Skeletal muscle cell (primary cell): Measurements from ENCODE around the gene ST3GAL5.
"Not testable (repeated sequence)": the region's sequence is repeated elsewhere in the genome, so short reads cannot be mapped to it uniquely, and the experiment has no call there.

Experiments
- DNase-seq: peaks from one replicate; pipeline ENCODE4 v3.0.0-alpha.2; 2010; ENCODE audit warnings: low read depth
- H3K4me3 ChIP-seq: 2 replicates; pipeline ENCODE4 v1.5.1; 2011; ENCODE audit warnings: low read depth, mild to moderate bottlenecking, control low read depth, low read length, moderate library complexity

ST3GAL5 gene

GRCh38 chr2:85850451-85850850, 38.3 kb downstream of the ST3GAL5 start:
- DNase-seq: no peak
- H3K4me3 ChIP-seq: no peak overlapping the region

DNA sequence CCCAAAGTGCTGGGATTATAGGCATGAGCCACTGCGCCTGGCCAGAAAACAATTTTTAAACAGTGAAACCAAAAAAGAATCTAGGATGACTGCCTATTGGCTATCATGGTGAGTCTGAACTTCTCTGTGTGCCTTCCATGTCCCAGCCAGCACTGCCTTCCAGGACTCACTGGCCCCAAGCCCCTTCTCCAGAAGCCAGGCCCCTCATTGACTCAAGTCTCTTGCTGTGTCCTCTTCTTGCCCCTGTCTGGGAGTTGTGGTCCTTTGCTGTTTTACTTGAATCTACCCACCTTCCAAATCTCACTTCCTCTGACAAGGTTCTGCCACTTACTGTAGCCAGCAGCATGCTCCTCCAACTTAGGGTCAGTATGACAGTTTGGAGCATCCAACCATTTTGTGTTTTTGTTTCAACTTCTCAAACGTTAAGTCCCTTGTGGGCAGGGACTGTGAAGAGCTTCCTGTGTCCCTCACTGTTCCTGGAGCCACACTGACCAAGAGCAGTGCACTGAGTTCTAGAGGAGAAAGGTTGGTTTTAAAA, 41.7 kb downstream of the ST3GAL5 start:
- DNase-seq: no peak
- H3K4me3 ChIP-seq: no peak overlapping the region

- H3K4me3 ChIP-seq: no peak overlapping the region
- peak; percentile 69 for DNase-seq
Observed at GRCh38 chr2:85846411-85846810, 42.4 kb downstream of the ST3GAL5 start.

- peak; percentile 36 for DNase-seq
- no peak overlapping the region for H3K4me3 ChIP-seq
Observed at GRCh38 chr2:85844486-85844885, 44.3 kb downstream of the ST3GAL5 start.

GRCh38 chr2:85843543-85843942, 45.2 kb downstream of the ST3GAL5 start:
- no peak overlapping the region for H3K4me3 ChIP-seq
- no peak for DNase-seq

DNA sequence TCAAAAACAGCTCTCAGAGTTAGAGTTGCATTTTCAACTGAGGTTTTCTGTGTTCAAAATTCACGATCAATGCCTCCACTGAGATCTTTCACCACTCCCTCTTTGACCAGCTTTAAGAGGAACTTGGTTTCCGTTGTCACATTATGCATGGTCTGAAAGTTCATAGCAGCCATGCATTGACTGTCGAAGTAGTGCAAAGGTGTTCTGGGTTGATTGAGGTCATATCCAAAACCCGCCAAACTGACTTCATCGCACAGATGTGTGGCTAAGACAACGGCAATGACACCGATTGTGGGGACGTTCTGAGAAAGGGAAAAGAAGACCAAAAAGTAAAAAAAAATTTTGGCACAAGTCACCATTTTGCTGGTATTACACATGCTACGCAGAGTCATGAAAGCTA, 48.7 kb downstream of the ST3GAL5 start:
- DNase-seq: no peak
- H3K4me3 ChIP-seq: no peak overlapping the region

DNA sequence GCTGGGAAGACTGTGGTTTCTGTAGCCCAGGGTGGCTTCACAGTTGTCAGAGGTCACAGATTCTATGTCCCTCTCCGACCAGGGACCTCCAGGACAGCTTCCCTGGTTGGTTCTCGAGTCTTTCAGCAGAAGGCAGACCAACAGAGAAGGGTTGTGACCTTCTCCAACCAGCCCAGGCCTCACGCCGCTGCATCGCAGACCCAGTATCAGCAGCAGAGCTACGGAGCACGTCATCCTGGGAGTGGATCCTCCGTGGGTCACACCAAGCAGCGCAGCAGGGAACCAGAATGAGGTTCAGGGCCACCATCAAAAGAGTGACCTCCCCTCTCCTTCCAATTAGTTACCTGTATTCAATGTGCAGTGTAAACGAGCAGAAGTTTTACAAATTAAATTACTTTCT, 49.3 kb downstream of the ST3GAL5 start:
- no peak for DNase-seq
- H3K4me3 ChIP-seq: no peak overlapping the region

DNA sequence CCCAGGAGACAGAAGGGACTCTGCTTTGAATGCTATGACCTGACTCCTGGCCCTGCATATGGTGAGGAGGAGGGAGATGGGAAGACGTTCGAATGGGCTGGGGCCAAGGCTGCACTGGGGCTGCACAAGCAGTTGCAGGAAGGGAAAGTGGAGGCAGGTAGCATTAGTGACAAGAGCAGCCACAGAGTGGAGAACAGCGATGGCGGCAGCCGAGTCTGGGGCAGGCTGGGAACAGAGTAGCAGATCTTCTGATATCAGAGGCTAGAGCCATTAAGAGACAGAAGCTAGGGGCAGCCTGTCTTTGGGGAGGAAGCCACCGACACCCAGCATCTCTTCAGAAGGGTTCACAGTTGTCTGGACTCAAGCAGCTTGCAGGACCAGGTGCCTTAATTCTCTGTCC, 50.1 kb downstream of the ST3GAL5 start:
- no peak overlapping the region for H3K4me3 ChIP-seq
- no peak for DNase-seq

DNA sequence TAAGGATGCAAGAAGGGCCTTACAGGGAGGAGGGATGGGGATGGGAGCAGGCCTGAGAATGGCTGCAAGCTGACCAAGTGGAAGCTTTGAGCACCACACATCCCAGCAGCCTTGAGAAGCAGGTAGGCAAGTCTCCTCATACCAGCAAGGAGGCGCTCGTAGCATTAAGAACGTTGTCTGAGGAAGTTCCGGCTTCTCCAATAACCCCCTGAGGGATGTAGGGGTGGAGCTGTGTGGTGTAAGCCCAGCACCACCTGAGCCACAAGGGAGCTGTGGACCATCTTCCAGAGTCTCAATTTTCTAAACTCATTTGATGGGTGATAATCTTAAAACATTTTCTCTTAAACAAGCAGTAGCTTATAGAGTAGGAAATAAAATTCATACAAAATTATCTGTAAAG, 50.6 kb downstream of the ST3GAL5 start:
- no peak overlapping the region for H3K4me3 ChIP-seq
- DNase-seq: no peak

DNA sequence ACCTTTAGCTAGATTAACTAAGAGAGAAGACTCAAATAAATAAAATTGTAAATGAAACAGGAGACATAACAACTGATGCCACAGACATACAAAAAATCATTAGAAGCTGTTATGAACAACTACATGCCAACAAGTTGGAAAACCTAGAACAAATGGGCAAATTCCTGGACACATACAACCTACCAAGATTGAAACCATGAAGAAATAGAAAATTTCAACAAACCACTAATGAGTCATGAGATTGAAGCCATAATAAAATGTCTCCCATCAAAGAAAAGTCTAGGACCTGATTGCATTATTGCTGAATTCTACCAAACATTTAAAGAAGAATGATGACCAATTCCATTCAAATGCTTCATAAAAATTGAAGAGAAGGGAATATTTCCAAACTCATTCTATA, 54.3 kb downstream of the ST3GAL5 start:
- DNase-seq: no peak
- H3K4me3 ChIP-seq: no peak overlapping the region

DNA sequence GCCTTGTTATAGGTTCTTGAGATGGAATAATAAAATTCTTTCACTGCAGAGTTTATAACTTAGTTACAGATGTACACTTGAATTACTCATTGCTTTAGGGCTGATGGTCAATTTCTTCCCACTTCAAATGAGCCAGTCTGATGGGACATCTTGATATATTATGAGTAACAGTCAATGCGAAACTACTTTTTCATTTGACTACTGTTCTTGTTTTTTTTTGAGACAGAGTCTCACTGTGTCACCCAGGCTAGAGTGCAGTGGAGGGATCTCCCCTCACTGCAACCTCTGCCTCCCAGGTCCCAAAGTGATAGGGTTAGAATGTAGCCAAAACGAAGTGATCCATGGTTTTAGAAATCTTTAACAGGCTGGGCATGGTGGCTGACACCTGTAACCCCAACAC, 57.1 kb downstream of the ST3GAL5 start:
- no peak for DNase-seq
- no peak overlapping the region for H3K4me3 ChIP-seq

DNA sequence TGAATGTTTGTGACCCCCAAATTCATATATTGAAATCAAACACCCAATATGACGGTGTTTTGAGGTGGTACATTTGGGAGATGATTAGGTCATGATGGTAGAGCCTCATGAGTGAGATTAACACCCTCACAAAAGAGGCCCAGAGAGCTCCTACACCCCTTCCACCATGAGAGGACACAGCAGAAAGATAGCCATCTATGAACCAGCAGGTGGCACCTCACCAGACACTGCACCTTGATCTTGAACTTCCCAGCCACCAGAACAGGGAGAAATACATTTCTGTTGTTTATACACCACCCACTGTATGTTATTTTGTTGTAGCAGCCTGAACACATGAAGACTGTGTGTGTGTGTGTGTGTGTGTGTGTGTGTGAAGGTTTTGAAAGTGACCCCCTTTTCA, 58.1 kb downstream of the ST3GAL5 start:
- DNase-seq: no peak

DNA sequence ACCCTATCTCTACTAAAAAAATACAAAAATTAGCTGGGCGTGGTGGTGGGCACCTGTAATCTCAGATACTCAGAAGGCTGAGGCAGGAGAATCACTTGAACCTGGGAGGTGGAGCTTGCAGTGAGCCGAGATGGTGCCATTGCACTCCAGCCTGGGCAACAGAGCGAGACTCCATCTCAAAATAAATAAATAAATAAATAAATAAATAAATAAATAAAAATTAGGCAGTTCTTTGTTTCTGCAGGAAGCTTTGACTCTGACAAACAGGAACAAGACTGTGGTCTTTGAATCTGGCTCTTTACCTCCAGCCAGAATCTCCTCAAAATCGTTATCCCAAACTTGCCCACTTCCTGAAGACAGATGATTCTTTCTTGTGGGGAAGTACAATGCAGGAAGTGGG, 59.4 kb downstream of the ST3GAL5 start:
- not testable (repeated sequence) for DNase-seq, H3K4me3 ChIP-seq

More for the DNA sequence above, 58.1 kb downstream of the ST3GAL5 start:
- no peak overlapping the region for H3K4me3 ChIP-seq

DNA sequence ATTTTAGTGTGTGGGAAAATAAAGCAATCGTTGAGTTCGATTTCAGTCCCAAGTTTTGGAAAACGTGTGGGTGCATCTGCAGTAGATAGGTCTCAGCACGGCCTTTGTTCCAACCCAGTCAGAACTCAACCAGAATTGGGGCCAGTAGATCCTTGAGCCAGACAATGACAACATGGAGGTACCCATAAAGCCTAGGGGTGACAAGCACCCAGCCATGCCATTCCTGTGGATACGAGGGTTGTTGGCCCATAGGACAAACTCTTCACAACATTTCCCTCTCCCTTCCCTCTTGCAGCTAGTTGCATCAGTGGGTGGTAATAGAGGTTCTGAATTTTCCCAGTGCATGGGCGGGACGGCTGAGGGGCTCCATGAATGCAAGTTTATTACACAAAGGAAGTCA, 60.1 kb downstream of the ST3GAL5 start:
- H3K4me3 ChIP-seq: no peak overlapping the region
- DNase-seq: no peak

DNA sequence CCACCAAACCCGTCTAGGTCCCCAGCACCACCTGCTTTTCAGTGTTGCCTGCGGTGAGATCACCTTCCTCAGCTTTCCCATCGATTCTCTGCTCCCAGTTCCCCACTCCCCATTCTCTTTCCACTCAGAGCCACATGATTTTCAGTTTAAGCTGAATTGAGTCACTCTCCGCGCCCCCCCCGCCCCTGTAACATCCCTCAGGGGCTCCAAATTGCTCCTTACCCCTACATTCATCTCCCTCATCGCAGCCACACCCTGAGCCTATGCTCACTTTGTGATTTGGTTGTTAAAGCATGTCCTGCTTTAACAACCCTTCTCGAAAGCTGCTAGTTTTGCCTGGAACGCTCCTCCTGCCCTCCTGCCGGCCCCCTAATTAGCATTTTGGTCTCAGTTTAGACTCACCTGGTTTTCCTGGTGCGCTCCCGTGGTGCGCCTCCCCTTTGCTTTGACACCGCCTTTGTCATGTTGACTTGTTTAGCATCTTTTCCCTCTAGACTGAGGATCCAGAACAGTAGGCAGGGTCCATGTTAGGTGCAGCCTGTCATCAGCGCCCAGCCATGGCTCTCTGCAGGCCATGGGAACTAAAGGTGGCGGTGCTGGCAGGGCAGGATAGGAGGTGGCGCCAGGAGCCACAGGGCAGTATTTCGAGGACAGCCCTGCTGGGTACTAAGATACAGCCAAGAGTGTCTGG, 60.8 kb downstream of the ST3GAL5 start:
- no peak overlapping the region for H3K4me3 ChIP-seq
- no peak for DNase-seq

- DNase-seq: no peak
- H3K4me3 ChIP-seq: no peak overlapping the region
Observed at GRCh38 chr2:85826990-85827878, 61.6 kb downstream of the ST3GAL5 start.

DNA sequence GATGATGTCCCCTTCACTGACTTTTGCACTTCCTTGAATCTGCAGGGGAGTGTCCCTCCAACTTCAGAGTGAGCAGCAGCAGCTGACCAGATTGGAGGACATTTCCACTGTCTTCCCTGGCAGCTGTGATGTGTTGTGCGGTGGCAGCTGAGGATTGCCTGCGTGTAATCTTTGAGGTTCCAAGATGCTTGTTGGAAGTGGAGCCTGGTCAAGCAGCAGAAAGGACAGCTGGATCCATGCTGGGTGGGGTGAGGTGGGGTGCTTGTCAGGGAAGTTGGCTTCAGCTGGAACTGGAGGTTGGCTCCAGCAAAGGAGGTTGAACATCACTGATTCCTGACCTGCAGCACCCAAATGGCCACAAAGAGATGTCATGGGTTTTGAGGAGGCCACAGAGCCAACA, 64.8 kb downstream of the ST3GAL5 start:
- H3K4me3 ChIP-seq: no peak overlapping the region

GRCh38 chr2:85822766-85823165, 66.0 kb downstream of the ST3GAL5 start:
- no peak for DNase-seq
- no peak overlapping the region for H3K4me3 ChIP-seq

More for the DNA sequence above, 64.8 kb downstream of the ST3GAL5 start:
- no peak for DNase-seq

DNA sequence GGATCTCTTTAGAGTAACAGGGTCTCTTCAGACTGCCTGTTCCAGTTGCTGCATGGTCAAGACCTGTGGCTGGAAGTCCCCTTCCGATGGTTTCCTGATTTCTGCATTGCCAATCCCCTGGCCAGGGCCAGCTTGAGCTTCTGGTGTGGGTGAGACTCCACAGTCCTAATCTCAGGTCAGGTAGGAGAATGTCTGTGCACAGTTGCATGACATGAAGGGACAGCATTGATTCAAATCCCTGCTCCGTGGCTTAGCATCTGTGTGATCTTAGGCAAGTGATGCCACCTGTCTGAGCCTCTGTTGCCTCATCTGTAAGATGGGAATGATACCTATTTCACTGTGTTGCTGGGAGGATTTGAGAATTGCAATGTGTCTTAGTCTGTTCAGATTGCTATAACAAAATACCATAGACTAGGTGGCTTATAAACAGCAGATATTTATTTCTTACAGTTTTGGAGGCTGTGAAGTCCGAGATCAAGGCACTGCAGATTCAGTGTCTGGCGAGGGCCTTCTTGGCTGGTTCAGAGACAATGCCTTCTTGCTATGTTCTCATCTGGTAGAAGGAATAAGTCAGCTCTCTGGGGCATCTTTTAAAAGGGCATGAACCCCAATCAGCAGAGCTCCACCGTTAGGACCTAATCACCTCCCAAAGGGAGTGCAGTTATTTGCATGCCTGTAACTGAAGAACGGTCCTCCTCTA, 68.8 kb downstream of the ST3GAL5 start:
- no peak overlapping the region for H3K4me3 ChIP-seq
- DNase-seq: no peak
